ENCODE measurements around the gene NWD2.

- TF ChIP-seq, protein P1, sequence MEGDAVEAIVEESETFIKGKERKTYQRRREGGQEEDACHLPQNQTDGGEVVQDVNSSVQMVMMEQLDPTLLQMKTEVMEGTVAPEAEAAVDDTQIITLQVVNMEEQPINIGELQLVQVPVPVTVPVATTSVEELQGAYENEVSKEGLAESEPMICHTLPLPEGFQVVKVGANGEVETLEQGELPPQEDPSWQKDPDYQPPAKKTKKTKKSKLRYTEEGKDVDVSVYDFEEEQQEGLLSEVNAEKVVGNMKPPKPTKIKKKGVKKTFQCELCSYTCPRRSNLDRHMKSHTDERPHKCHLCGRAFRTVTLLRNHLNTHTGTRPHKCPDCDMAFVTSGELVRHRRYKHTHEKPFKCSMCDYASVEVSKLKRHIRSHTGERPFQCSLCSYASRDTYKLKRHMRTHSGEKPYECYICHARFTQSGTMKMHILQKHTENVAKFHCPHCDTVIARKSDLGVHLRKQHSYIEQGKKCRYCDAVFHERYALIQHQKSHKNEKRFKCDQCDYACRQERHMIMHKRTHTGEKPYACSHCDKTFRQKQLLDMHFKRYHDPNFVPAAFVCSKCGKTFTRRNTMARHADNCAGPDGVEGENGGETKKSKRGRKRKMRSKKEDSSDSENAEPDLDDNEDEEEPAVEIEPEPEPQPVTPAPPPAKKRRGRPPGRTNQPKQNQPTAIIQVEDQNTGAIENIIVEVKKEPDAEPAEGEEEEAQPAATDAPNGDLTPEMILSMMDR (conservative IDR thresholded peaks at IDR 0.05; ENCODE audit: low read length), result no peak
- TF ChIP-seq EZH2phosphoT487 (IDR thresholded peaks at IDR 0.05; ENCODE audit: borderline replicate concordance), result no peak
These were observed 245.2 kb downstream of the NWD2 start for GRCh38 chr4:37489697-37490096.
